Gastroesophageal sphincter (tissue), 4 donors: Measurements from ENCODE around the gene MAML3. TPM values are rescaled to one million over a fixed set of nuclear protein-coding genes. Genes with fewer than 3 reads are reported as not detected.

ENCODE experiments used
- ATAC-seq: fragments of 150-250 bp; one replicate; pipeline ENCODE4 v1.9.1; 2016; ENCODE audit warnings: mild to moderate bottlenecking, moderate library complexity
- H3K27ac ChIP-seq, 4 donors: fragments of 200-600 bp; sonication (generic) in 3 of 4; 1 replicate in 3 of 4; 2 replicates in 1 of 4; pipeline ENCODE4 v1.5.1; 2016 to 2019
- H3K27me3 ChIP-seq: fragments of 200-600 bp; sonication (generic); one replicate; pipeline ENCODE4 v1.5.1; 2019
- H3K36me3 ChIP-seq, 2 donors: fragments of 200-600 bp; sonication (generic); one replicate each; pipeline ENCODE4 v1.5.1; 2019; ENCODE audit warnings: control low read depth in 1 of 2
- H3K4me1 ChIP-seq, 3 donors: fragments of 200-600 bp; sonication (generic); 1 replicate in 2 of 3; 2 replicates in 1 of 3; pipeline ENCODE4 v1.5.1; 2016 to 2019; ENCODE audit warnings: control low read depth in 2 of 3
- H3K4me3 ChIP-seq, 2 donors: fragments of 200-600 bp; sonication (generic); one replicate each; pipeline ENCODE4 v1.5.1; 2019; ENCODE audit warnings: mild to moderate bottlenecking in 1 of 2, moderate library complexity in 1 of 2
- H3K9me3 ChIP-seq, 3 donors: fragments of 200-600 bp; sonication (generic); one replicate each; pipeline ENCODE4 v1.5.1; 2017 to 2019; ENCODE audit warnings: control low read depth in 2 of 3
- CTCF ChIP-seq, 4 experiments: fragments of 200-600 bp in 2 of 4; fragments of 450-650 bp in 2 of 4; sonication (generic) in 1 of 4; IDR thresholded peaks; one replicate each; pipeline ENCODE4 v1.5.1; 2017 to 2019; ENCODE audit warnings: antibody characterized with exemption in 4 of 4, mild to moderate bottlenecking in 2 of 4, moderate library complexity in 2 of 4
- EP300 ChIP-seq: sonication (generic); formaldehyde crosslinking; IDR thresholded peaks from one replicate; pipeline ENCODE4 v1.6.1; 2017; ENCODE audit warnings: antibody characterized with exemption, mild to moderate bottlenecking
- POLR2A ChIP-seq, 2 donors: fragments of 450-650 bp; IDR thresholded peaks; one replicate each; pipeline ENCODE4 v1.6.1; 2017; ENCODE audit warnings: antibody characterized with exemption in 2 of 2, mild to moderate bottlenecking in 2 of 2, moderate library complexity in 1 of 2
- POLR2AphosphoS5 ChIP-seq: sonication (generic); formaldehyde crosslinking; IDR thresholded peaks from one replicate; pipeline ENCODE4 v1.6.1; 2017; ENCODE audit warnings: antibody characterized with exemption
- WGBS, 2 donors: methylation state at CpG; one replicate each; pipeline ENCODE4 v1.1.5; 2018; ENCODE audit warnings: low coverage in 1 of 2; 5-methylcytosine and 5-hydroxymethylcytosine counted together
- total RNA-seq, 4 donors: library from RNA; depleted of rRNA; stranded (reverse); fragments of >200 nt; gene quantifications; one replicate each; pipeline ENCODE4 v1.1.0, GENCODE V29; 2016

MAML3 gene
- total RNA-seq, 4 donors from 2014 or later: 5.3 to 10.6 (median 9.3) TPM

GRCh38 chr4:140061659-140062289 lies 92.2 kb downstream of the MAML3 start:
- Histone ChIP-seq H3K4me1 (peaks cover 3 to 19% (median 7%) of the 10 kb centered on the region in 3 donors), H3K27ac (peak overlapping the region in 1 of 4 donors; percentile 32), H3K27me3 (no peaks in the 10 kb centered on the region), H3K9me3 (no peaks in the 10 kb centered on the region), H3K4me3 (no peak overlapping the region), H3K36me3 (no peaks in the 10 kb centered on the region)
- ATAC-seq: no peak
- TF ChIP-seq POLR2AphosphoS5 (no peak), CTCF (IDR thresholded peaks at IDR 0.05) (no peak), EP300 (no peak), POLR2A (IDR thresholded peaks at IDR 0.05) (no peak)
- 92 to 97% methylated on average over 3 of the region's 3 CpGs for WGBS, 2 donors

GRCh38 chr4:140061194-140061593 lies 92.8 kb downstream of the MAML3 start:
- TF ChIP-seq POLR2AphosphoS5 (no peak), CTCF (IDR thresholded peaks at IDR 0.05) (no peak), EP300 (no peak), POLR2A (IDR thresholded peaks at IDR 0.05) (no peak)
- Histone ChIP-seq H3K4me1 (peaks cover 0 to 14% (median 7%) of the 10 kb centered on the region in 3 donors), H3K27ac (peak overlapping the region in 1 of 4 donors; percentile 32), H3K27me3 (no peaks in the 10 kb centered on the region), H3K4me3 (no peak overlapping the region), H3K9me3 (no peaks in the 10 kb centered on the region), H3K36me3 (no peaks in the 10 kb centered on the region)
- 39 to 63% methylated on average over 4 of the region's 4 CpGs for WGBS, 2 donors
- no peak for ATAC-seq

- Histone ChIP-seq H3K36me3 (no peaks in the 10 kb centered on the region), H3K9me3 (no peaks in the 10 kb centered on the region), H3K27ac (peak overlapping the region in 1 of 4 donors; percentile 38), H3K4me3 (no peak overlapping the region), H3K27me3 (no peaks in the 10 kb centered on the region), H3K4me1 (peaks cover 0 to 14% (median 7%) of the 10 kb centered on the region in 3 donors)
- 13 to 21% methylated on average over 1 of the region's 1 CpG for WGBS, 2 donors
- no peak for ATAC-seq
- TF ChIP-seq POLR2AphosphoS5: no peak
- no peak for TF ChIP-seq EP300
- TF ChIP-seq CTCF (IDR thresholded peaks at IDR 0.05): no peak
- no peak for TF ChIP-seq POLR2A (IDR thresholded peaks at IDR 0.05)
Measured at GRCh38 chr4:140059159-140059558, 94.8 kb downstream of the MAML3 start.

- Histone ChIP-seq H3K36me3 (no peaks in the 10 kb centered on the region), H3K27ac (no peak overlapping the region), H3K9me3 (no peaks in the 10 kb centered on the region), H3K4me1 (peaks cover 0 to 14% (median 7%) of the 10 kb centered on the region in 3 donors), H3K27me3 (no peaks in the 10 kb centered on the region), H3K4me3 (no peak overlapping the region)
- no peak for ATAC-seq
- TF ChIP-seq CTCF (IDR thresholded peaks at IDR 0.05) (no peak), EP300 (no peak), POLR2A (IDR thresholded peaks at IDR 0.05) (no peak), POLR2AphosphoS5 (no peak)
- WGBS, 2 donors: 79 to 100% methylated on average over 1 to 2 of the region's 2 CpGs
Measured at GRCh38 chr4:140057701-140058100, 96.3 kb downstream of the MAML3 start.

- no peaks in the 10 kb centered on the region for H3K27me3 ChIP-seq
- WGBS, 2 donors: 85 to 100% methylated on average over 2 of the region's 3 CpGs
- no peak for ATAC-seq
- H3K36me3 ChIP-seq: no peaks in the 10 kb centered on the region
- no peaks in the 10 kb centered on the region for H3K9me3 ChIP-seq
- no peak overlapping the region for H3K4me3 ChIP-seq
- peaks cover 0 to 10% (median 7%) of the 10 kb centered on the region in 3 donors for H3K4me1 ChIP-seq
- H3K27ac ChIP-seq: no peak overlapping the region
- TF ChIP-seq POLR2A (IDR thresholded peaks at IDR 0.05): no peak
- no peak for TF ChIP-seq CTCF (IDR thresholded peaks at IDR 0.05)
- TF ChIP-seq EP300: no peak
- no peak for TF ChIP-seq POLR2AphosphoS5
Measured at GRCh38 chr4:140056015-140056414, 98.0 kb downstream of the MAML3 start.
